Gastrocnemius medialis (tissue), 4 donors: Measurements from ENCODE around the gene HS3ST3A1.

ENCODE experiments used
- POLR2A ChIP-seq, 2 donors: fragments of 450-650 bp; IDR thresholded peaks; one replicate each; pipeline ENCODE4 v1.6.1; 2017; ENCODE audit warnings: antibody characterized with exemption in 2 of 2, mild to moderate bottlenecking in 2 of 2, moderate library complexity in 2 of 2
- TF ChIP-seq, protein P1 (sequence below), 5 experiments: fragments of 450-650 bp in 3 of 5; fragments of 200-600 bp in 2 of 5; sonication (generic) in 2 of 5; IDR thresholded peaks in 4 of 5; conservative IDR thresholded peaks in 1 of 5; 1 replicate in 4 of 5; 2 replicates in 1 of 5; pipeline ENCODE4 v1.5.1; 2016 to 2019; ENCODE audit warnings: antibody characterized with exemption in 5 of 5, mild to moderate bottlenecking in 3 of 5, moderate library complexity in 3 of 5

DNA sequence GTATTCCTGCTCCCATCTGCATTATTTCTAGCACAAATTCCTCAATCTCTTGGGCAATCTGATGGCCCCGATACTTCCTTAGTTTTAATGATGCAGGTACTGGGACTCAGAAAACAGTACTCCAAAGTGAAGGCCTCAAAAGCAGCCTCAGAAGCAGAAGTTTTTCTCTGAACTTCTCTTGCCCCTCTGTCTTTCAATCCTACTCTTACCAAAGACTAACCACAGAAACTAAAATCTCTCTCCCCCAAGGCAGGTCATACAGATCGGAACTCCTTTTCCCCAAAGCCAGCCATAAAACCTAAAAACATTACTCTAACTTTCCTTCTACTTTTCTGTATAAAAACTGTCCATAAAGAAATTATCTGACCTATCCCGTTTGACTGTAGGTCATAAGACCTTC is 103.5 kb downstream of the HS3ST3A1 start:
- no peak for TF ChIP-seq POLR2A (IDR thresholded peaks at IDR 0.05)
- TF ChIP-seq, protein P1, sequence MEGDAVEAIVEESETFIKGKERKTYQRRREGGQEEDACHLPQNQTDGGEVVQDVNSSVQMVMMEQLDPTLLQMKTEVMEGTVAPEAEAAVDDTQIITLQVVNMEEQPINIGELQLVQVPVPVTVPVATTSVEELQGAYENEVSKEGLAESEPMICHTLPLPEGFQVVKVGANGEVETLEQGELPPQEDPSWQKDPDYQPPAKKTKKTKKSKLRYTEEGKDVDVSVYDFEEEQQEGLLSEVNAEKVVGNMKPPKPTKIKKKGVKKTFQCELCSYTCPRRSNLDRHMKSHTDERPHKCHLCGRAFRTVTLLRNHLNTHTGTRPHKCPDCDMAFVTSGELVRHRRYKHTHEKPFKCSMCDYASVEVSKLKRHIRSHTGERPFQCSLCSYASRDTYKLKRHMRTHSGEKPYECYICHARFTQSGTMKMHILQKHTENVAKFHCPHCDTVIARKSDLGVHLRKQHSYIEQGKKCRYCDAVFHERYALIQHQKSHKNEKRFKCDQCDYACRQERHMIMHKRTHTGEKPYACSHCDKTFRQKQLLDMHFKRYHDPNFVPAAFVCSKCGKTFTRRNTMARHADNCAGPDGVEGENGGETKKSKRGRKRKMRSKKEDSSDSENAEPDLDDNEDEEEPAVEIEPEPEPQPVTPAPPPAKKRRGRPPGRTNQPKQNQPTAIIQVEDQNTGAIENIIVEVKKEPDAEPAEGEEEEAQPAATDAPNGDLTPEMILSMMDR (IDR thresholded peaks at IDR 0.05 in 4 of 5, conservative IDR thresholded peaks at IDR 0.05 in 1 of 5), result no peak
